Nucleus accumbens (tissue), 56 donors: Measurements from ENCODE around the gene GGT1.
"Not testable (repeated sequence)": the region's sequence is repeated elsewhere in the genome, so short reads cannot be mapped to it uniquely, and the experiment has no call there.

Source experiments
- DNase-seq, 56 donors: peaks; one replicate each; lab custom pipeline; 2025; lab: John Stamatoyannopoulos, UW

The GGT1 gene

GRCh38 chr22:24602847-24603769 is at the start of gene GGT1:
TSS of gene GGT1 (plus strand) at chr22:24603193. CDS start at chr22:24611082, 7,889 bp downstream.
- DNase-seq = not testable (repeated sequence)

DNA sequence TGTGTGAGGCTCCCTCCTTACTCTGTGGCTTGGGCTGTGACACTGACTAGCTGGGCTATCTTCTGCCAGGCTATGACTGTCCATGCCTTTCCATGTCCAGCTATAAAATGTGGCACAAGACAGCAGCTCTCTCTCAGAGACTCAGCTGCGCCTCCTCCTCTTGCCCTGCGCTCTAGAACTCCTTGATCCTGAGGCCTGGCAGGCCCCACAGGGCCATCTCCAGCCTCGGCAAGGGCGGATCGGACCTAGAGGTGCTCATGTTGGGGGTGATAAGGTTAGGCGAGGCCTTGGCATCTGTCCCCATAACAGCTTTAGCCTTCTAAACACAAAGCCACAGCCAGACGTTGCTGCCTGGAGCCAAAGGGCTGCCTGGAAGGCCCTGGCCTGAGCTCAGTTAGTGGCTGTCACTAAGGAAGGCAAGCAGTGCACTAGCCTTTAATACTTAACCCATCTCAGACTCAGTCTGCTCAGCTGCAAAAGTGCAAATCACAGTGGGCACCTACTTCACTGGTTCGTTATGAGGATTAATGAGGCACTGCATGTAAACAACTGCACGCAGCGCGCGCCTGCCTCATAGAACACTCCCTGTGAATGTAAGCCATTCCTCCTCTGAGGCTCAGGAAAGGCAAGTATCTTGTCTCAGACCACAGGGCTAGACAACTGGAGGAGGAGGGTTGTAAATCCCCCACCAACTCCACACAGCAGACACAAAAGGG is 49.2 kb upstream of the GGT1 start:
- DNase-seq = peak in 2 of 56 donors; percentile 4 to 21

GRCh38 chr22:24554313-24555164 is 48.5 kb upstream of the GGT1 start, which contains the start of gene GUCD1:
TSS of gene GUCD1 (minus strand) at chr22:24555138. CDS start at chr22:24554991, 147 bp downstream.
- peak in 7 of 56 donors; percentile 18 to 59 (median 46) for DNase-seq

GRCh38 chr22:24555165-24556039 is 47.6 kb upstream of the GGT1 start, which contains the start of gene SNRPD3:
TSS of gene SNRPD3 (plus strand) at chr22:24555999. CDS start at chr22:24557675, 1,676 bp downstream.
- peak; percentile 93 to 100 (median 99) for DNase-seq

- no peak for DNase-seq
Observed at GRCh38 chr22:24559471-24559870, 43.5 kb upstream of the GGT1 start.

GRCh38 chr22:24563246-24563645 is 39.7 kb upstream of the GGT1 start:
- DNase-seq = no peak

DNA sequence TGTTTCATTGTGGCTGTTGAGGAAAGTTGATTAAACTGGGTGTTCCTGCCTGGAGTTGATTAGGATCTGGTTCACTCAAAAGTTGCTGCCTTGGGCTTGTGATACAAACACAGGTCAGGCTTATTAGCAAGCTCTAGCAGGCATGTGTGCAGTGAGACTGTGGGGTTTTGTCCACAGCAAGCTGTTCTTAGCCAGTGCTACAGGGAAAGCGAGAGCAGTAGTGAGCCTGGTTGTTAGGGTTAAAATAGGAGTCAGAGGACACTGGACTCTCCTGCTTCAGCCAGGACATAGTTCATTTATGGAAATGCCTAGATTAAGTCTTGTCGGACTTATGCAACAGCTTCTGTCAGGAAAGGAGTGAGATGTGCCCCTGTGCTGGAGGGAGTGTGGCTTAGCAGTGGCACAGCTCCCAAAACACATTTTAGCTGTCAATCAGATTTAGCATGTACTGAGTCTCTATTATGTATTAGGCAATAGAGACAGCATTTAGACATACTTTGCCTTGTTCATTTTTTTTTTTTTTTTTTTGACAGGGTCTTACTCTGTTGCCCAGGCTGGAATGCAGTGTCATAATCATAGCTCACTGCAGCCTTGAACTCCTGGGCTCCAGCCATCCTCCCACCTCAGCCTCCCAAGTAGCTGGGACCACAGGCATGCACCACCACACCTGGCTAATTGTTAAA is 38.5 kb upstream of the GGT1 start:
- no peak for DNase-seq

GRCh38 chr22:24565077-24565476 is 37.9 kb upstream of the GGT1 start:
- DNase-seq = no peak

DNA sequence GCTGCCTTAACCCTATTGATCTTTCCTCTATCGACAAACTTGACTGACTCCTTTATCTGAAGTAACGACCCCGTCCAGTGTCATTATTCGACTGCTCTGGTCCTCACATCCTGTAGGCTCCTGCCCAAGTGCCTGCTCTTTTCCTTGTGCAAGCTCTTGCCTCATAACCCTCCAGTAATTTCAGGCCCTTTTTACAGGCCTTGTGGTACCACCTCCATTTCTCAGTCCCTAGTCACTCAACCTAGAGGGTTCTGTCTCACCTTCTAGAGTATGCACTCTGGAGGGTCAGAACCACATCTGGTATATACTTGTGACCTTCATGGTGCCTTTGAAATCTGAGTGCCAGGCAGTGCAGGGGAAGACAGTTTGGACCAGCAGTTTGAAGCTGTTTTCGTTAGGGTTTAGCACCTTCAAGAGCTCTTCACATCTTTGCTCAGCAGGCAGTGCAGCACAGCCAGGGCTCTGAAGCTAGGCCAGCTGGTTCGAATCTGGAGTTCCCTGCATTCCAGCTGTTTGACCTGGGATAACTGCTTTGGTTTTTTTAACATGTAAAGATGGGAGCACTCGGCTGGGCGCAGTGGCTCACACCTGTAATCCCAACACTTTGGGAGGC is 36.0 kb upstream of the GGT1 start:
- DNase-seq = no peak

DNA sequence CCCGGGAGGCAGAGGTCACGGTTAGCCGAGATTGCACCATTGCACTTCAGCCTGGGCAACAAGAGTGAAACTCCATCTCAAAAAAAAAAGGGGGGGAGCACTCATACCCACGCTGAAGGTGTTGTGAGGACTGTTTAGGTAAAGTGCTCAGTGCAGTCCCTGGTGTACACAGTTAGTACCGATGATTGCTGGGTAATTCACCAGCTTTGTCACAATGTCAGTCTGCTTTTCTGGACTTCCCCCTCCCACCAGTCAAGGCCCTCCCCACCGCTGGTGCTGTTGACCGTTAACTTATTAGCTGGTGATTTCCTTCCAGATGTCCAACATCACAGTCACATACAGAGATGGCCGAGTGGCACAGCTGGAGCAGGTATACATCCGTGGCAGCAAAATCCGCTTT is 35.3 kb upstream of the GGT1 start:
- no peak for DNase-seq

GRCh38 chr22:24571266-24571665 is 31.7 kb upstream of the GGT1 start:
- no peak for DNase-seq

GRCh38 chr22:24576778-24577177 is 26.2 kb upstream of the GGT1 start:
- DNase-seq = no peak

DNA sequence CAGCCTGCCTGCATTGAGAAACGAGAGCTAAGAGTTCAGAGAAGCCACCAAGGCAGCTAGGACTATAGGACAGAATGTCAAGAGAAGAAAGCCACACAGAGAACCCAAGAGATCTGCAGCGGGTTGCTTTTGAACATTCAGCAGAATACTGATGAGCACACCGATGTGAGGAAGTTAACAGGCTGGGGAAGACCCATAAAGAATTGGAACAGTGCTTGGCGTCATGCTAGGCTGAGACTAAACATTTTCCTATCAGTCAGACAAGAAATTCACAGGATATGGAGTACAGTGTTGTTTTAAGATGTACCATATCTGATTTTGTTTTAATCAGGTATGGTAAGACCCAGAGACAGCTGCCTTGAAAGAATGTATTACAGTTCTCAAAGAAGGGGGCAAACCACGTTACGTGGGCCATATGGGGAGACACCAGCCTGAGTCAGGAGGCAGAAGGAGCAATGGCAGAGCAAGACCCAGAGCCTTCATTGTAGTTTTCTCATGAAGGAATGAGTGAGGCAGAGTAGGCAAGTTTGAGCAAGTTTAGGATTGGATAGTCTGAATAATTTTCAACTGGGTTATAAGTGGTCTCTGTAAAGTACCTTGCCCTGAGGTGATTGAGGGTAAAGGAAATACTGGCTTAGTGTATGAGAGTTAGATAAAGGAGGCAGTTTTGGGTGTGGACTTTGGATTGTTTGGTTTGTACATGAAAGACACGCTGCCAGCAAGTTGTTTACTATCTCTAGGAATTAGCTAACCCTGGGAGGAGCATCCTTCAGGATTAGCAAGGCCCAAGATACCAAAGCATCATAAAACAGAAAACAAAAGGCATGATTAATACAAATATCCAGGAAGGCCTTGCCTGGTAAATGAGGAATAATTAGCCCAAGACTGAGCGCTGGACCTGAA is 24.4 kb upstream of the GGT1 start:
- no peak for DNase-seq

- no peak for DNase-seq
Observed at GRCh38 chr22:24579258-24579601, 23.8 kb upstream of the GGT1 start.

GRCh38 chr22:24580276-24580675 is 22.7 kb upstream of the GGT1 start:
- no peak for DNase-seq

DNA sequence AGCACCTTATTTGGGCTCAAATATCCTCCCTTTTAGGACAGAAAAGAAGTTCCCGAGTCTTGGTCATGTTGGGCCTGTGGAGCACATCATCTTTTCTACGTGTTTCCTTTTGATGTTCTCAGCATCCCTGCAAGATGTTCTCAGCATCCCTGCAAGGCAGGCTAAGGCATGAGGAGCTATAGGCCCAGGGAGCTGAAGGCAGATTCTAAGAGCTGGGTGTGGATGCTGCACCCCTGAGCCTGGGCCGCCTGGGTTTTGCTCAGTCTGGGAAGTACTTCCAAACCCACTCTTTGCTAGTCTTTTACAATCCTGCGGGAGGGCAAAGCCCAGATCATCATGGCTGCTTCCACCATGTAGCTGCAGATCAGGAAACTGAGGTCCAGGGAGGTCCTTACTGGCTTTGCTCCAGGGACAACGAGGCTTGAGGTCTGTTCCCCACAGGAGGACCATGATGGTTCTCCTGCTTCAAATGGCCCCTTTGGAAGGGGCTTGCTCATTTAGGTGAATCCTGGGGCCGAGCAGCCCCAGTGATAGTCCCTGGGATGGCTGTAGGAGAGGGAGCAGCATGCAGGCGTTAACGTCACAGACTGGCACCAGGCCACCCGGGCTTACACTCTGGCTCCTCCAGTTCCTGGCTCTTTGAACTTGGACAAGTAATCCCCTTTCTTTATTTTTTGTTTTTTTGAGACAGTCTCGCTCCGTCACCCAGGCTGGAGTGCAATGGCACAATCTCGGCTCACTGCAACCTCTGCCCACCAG is 20.8 kb upstream of the GGT1 start:
- no peak for DNase-seq
